Measurements from ENCODE around the gene NFKBIL1.

DNA sequence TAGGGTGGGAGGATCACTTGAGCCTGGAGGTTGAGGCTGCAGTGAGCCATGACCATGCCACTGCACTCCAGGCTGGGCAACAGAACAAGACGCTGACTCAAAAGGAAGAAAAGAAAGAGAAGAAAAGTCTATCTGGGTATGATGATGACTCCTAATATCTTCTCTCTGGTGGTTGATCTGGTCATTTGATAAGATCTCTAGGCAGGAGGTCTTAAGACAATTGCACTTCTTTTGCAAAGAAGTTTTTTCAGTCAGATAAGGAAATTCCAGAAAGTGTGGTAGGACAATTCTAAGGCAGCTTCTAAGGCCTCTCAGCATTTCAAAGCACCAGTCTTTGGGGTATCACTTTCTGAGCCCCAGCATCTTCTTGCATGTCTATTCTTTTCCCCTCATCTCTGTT is 59.9 kb downstream of the NFKBIL1 start:
- no peak for TF ChIP-seq ZNF70 (CRISPR knock-in tag; IDR thresholded peaks at IDR 0.05)
- TF ChIP-seq, protein P1, sequence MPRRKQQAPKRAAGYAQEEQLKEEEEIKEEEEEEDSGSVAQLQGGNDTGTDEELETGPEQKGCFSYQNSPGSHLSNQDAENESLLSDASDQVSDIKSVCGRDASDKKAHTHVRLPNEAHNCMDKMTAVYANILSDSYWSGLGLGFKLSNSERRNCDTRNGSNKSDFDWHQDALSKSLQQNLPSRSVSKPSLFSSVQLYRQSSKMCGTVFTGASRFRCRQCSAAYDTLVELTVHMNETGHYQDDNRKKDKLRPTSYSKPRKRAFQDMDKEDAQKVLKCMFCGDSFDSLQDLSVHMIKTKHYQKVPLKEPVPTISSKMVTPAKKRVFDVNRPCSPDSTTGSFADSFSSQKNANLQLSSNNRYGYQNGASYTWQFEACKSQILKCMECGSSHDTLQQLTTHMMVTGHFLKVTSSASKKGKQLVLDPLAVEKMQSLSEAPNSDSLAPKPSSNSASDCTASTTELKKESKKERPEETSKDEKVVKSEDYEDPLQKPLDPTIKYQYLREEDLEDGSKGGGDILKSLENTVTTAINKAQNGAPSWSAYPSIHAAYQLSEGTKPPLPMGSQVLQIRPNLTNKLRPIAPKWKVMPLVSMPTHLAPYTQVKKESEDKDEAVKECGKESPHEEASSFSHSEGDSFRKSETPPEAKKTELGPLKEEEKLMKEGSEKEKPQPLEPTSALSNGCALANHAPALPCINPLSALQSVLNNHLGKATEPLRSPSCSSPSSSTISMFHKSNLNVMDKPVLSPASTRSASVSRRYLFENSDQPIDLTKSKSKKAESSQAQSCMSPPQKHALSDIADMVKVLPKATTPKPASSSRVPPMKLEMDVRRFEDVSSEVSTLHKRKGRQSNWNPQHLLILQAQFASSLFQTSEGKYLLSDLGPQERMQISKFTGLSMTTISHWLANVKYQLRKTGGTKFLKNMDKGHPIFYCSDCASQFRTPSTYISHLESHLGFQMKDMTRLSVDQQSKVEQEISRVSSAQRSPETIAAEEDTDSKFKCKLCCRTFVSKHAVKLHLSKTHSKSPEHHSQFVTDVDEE (CRISPR knock-in tag; IDR thresholded peaks at IDR 0.05), result no peak
- TF ChIP-seq RARB (CRISPR knock-in tag; IDR thresholded peaks at IDR 0.05), result no peak
- no peak for TF ChIP-seq ZC3H10 (CRISPR knock-in tag; IDR thresholded peaks at IDR 0.05)
- no peak for TF ChIP-seq TOX (CRISPR knock-in tag; IDR thresholded peaks at IDR 0.05; ENCODE audit: borderline replicate concordance)
- no peak for TF ChIP-seq ZFP3 (CRISPR knock-in tag; IDR thresholded peaks at IDR 0.05)
- TF ChIP-seq ZNF565 (CRISPR knock-in tag; conservative IDR thresholded peaks at IDR 0.05; ENCODE audit: low read depth), result no peak
- no peak for TF ChIP-seq ZNF8 (CRISPR knock-in tag; IDR thresholded peaks at IDR 0.05)
- no peak for TF ChIP-seq ZFP30 (CRISPR knock-in tag; IDR thresholded peaks at IDR 0.05)

Data from SK-N-SH treated with all-trans-retinoic acid at 6 μM for 48 hours (cell line).